Adipose tissue (tissue), 3 donors: ENCODE results near the gene MTX2. TPM values are rescaled to one million over a fixed set of nuclear protein-coding genes. Genes with fewer than 3 reads are reported as not detected.
"Not testable (repeated sequence)": the region's sequence is repeated elsewhere in the genome, so short reads cannot be mapped to it uniquely, and the experiment has no call there.

ENCODE experiments used
- H3K27ac ChIP-seq: one replicate; pipeline ENCODE4 v1.5.1; 2013; ENCODE audit warnings: low read depth, low read length
- WGBS, 3 donors: extraction: QIAGEN DNeasy Blood & Tissue Kit; methylation state at CpG; one replicate each; pipeline ENCODE4 v1.1.7; 2013; 5-methylcytosine and 5-hydroxymethylcytosine counted together
- polyA plus RNA-seq, 3 donors: library from polyadenylated mRNA; stranded (reverse); fragments of 200-250 nt; gene quantifications; one replicate each; pipeline ENCODE4 v1.2.3, GENCODE V29; 2013
- donor health status: healthy with polysubstance abuse.
- donor health status: Bipolar disorder and iron deficiency.
- donor health status: healthy.

Gene MTX2
- polyA plus RNA-seq, 3 donors: 25.4 to 27.0 (median 26.1) TPM

DNA sequence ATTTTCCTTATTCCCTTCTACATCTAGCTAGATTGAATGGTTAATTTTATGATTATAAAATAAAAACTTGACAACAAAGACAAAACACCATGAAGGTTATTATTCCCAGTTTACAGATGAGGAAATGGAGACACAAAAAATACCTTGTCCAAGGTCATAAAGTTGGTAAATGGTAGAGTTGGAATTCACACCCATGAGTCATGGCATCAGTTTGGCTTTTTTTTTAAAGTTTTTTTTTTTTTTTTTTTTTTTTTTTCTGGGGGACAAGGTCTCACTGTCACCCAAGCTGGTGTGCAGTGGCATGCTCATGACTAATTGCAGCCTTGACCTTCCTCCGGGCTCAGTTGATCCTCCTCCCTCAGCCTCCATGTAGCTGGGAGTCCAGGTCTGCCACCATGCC is 70.0 kb downstream of the MTX2 start:
- WGBS, 3 donors: 93 to 97% (median 95%) methylated on average over 1 of the region's 1 CpG
- no peak overlapping the region for H3K27ac ChIP-seq

DNA sequence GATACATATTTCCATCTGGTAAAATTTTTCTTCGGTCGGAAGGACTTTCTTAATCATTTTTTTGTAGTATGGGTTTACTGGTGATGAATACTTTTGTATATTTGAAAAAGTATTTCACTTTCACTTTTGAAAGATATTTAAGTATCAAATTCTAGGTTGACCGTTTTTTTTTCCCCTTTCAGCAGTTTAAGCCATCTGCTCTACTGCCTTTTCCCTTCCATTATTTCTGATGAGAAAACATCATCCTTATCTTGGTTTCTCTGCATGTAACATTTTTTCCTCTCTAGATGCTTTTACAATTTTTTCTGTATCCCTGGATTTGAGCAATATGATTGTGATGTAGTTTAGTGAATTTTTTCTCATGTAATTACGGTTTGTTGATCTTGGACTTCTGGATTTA is 87.0 kb downstream of the MTX2 start:
- H3K27ac ChIP-seq: no peak overlapping the region
- WGBS, 3 donors: 71 to 85% (median 73%) methylated on average over 4 of the region's 4 CpGs

DNA sequence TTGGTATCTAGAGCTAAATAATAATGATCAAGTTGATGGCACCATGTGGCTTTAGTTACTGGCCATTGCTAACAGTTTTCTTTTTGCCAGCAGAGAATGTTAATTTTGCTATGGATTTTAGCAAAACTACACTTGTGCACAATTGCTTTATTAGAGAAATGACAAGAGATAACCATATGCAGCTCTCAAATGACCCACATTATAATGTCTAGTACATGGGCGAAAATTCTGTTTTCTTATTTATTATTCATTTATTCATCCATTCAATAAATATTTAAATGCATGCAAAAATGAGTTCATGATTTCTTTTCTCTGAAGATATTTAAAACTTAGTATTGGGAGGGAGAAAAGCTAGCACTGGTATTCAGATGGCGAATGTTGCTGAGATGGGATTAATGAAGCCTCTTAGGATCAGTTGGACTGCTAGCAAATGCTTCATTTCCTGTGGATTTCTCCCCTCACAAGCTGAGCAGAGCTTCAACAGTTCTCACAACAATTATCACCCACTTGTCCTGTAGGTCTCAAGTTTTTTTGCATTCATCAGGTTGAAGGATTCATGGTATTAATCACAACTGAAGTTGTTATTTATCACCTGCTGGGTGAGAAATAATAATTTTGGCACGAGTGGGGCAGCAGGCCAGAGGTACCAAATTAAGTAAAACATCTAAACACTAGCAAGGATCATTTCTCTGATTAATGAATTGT is 95.2 kb downstream of the MTX2 start:
- no peak overlapping the region for H3K27ac ChIP-seq
- 64 to 83% (median 71%) methylated on average over 3 of the region's 3 CpGs for whole genome bisulfite sequencing, 3 donors

DNA sequence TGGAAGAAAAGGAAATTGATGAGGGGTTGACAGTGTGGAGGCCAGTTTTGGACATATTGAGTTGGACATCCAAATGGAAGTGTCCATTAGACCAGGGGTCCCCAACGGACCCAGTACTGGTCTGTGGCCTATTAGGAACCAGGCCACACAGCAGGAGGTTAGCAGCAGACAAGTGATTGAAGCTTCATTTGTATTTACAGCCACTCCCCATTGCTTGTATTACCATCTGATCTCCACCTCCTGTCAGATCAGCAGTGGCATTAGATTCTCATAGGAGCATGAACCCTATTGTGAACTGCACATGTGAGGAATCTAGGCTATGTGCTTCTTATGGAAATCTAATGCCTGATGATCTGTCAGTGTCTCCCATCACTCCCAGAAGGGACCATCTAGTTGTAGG is 99.1 kb downstream of the MTX2 start:
- 65 to 83% (median 69%) methylated on average over 1 of the region's 1 CpG for WGBS, 3 donors
- no peak overlapping the region for H3K27ac ChIP-seq

DNA sequence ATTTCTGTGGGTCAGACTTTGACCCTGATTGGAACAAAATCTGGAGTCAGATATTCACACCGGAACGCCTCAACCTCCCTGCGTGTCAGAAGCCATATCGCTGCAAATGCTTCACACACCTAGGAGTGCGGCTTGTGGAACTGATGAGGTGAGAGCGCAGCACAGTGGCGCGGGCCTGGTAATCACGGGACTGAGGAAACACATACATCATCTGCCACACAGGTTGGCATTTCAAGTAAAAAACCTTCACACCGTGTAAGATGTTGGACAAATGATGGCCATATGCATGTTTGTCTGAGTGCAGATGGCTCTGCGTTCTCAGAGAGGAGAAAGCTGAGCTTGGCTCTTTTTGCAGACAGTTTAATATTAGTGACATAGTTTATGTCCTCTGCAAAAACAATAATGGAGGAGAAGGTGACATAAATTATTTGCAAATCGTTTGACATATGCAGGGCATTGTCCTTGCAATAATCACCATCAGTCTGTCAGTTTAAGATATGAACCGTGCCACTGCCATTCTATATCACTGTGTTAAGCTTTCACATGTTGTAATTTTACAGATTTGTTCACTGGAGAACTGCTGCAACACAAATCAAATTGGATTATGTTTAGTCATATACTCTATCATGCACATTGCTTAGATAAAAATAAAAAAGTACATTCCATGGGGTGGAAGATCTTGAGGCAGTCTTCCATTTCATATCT is 101.4 kb downstream of the MTX2 start:
- 62 to 80% (median 78%) methylated on average over 13 of the region's 13 CpGs for WGBS, 3 donors
- no peak overlapping the region for H3K27ac ChIP-seq

DNA sequence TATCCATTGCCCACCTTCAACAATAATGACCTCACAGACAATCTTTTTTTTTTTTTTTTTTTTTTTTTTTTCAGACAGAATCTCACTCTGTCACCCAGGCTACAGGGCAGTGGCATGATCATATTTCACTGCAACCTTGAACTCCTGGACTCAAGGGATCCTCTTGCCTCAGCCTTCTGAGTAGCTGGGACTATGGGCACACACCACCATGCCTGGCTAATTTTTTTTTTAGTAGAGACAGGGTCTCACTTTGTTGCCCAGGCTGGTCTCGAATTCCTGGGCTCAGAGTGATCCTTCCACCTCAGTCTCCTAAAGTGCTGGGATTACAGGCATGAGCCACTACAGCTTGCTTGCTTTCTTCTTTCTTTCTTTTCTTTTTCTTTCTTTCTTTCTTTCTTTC is 103.9 kb downstream of the MTX2 start:
- WGBS, 3 donors: 65 to 86% (median 82%) methylated on average over 1 of the region's 1 CpG
- H3K27ac ChIP-seq: not testable (repeated sequence)

DNA sequence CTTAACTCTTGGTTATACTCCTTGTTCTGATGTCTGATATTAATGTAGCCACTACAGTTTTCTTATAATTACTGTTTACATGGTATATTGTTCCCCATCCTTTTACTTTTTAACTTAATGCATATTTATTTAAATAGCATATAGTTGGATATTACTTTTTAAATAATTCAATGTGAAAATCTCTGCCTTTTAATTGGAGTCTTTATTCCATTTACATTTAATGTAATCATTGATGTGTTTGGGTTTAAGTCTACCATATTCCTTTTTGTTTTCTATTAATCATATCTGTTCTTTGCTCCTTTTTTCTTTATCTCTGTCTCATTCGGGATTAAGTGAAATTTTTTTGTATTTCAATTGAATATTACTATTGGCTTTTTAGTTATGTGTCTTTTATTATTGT is 109.1 kb downstream of the MTX2 start:
- H3K27ac ChIP-seq: no peak overlapping the region
- WGBS, 3 donors: 81 to 95% (median 94%) methylated on average over 1 of the region's 1 CpG

DNA sequence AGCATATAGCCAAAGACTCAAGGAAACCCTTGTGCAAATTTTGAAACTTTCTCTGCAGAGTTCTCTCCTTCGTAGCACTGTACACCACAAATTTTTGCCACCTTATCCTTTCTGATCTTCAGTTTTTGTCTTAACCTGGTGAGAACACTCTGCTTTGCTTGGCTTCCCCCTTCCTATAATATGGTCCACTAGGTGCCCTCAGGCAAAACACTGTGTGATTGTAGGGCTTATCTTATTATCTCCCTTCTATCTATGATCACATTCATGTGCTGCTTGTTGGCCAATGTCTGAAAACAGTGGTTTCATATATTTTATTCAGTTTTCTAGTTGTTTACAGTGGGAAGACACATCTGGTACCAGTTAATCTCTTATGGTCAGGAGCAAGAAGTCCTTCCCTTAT is 111.1 kb downstream of the MTX2 start:
- no peak overlapping the region for H3K27ac ChIP-seq
- WGBS, 3 donors: 80 to 94% (median 94%) methylated on average over 1 of the region's 1 CpG

DNA sequence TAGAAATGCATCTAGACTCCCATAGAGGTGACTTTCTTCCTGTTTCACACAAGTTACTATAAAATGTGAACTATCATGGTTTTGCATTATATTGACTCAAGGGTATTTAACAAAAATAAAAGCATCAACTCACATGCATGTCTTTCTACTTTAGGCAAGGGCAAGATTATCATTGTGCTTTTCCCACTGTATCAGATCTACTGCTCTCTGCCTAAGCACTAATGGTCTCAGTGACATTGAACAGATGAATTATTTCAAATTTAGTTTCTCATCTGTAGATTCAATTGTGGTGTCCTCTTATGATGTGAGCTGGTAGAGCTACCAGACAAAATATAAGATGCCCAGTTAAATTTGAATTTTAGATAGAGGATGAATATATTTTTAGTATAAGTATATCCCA is 113.9 kb downstream of the MTX2 start:
- no peak overlapping the region for H3K27ac ChIP-seq

DNA sequence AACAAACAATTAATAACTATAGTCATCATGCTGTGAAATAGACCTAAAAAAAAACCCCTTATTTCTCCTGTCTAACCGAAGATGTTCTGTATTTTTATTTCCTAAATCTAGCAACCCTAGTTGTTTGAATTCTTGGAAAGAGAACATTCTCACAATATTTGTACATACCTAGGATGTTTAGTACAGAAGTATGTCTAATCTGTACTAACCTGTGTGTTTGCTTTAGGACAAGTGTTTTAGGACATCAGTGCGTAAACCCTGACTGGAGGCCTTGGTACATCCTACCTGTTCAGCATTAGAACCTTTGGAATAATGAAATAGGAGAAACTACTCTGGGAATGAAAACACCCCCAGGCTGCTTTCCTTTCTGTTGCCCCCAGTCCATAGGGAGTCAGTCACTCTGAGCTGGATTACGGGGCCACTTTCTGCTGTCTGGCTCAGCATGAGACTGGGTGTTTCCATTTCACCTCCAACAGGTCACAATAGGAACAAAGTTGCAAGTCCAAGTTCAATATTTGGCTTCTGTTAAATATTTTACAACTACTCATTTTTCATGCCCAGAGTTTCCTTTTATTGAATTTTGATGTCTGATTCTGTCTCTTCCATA is 114.7 kb downstream of the MTX2 start:
- no peak overlapping the region for H3K27ac ChIP-seq
- 59 to 83% (median 79%) methylated on average over 3 of the region's 3 CpGs for WGBS, 3 donors

DNA sequence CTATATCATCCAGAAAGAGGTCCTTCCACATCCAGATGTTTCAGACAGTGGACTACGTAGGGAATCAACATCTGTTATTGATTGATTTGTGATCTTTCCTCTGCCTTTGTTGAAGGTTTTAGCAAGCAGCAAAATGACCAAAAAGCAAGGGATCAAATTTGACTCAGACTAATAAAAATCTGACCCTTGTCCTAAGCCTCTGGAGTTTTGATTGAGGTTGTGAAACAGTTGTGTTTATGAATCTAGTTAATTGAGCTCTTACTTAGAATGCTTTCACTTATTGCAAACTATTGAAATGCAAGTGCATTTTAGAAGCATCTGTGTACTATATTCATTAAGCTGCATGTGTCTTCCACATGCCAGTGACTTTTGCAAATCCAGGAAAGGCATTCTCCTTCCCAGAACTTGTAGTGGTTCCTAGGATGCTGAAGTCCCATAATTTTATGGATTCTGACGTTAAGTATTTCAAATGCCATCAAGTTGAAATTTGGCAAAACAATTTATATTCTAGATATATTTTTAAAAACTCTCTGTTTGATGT is 116.0 kb downstream of the MTX2 start:
- no peak overlapping the region for H3K27ac ChIP-seq
- 70 to 84% (median 82%) methylated on average over 2 of the region's 2 CpGs for WGBS, 3 donors

DNA sequence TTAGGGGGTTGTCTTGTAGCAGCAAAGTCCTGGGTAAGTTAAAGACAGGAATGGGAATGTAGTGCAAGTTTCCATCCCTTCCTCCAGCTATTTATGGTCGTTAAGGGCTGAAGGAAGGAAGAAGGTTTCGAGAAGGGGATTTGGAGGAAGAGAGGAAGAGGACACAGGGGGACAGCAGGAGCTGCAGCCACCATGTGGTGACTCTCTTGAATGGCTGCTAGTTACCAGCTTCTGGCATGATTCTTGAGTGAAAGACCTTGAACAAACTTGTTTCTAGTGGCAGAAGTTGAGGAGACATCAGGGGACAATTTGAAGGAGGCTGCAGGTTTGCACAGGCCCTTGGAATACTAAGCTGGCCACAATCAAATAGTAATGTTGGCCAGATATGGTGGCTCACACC is 116.6 kb downstream of the MTX2 start:
- no peak overlapping the region for H3K27ac ChIP-seq
- 32 to 52% (median 46%) methylated on average over 2 of the region's 2 CpGs for WGBS, 3 donors

Other genes with a start within 250 kb of the MTX2 start
- gene EVX2, start 185.5 kb upstream of the MTX2 start, polyA plus RNA-seq: not detected
- under 1 TPM in 1 of 3 donors, not detected in 2; 0.51 TPM for gene HOXD13, start 176.7 kb upstream of the MTX2 start, polyA plus RNA-seq
- gene HOXD12, start 169.6 kb upstream of the MTX2 start, polyA plus RNA-seq: not detected
- gene HOXD11, start 162.2 kb upstream of the MTX2 start, polyA plus RNA-seq: under 1 TPM in 2 of 3 donors, not detected in 1; 0.05 to 0.59 TPM
- under 1 TPM; 0.02 to 0.76 (median 0.45) TPM for gene HOXD10, start 152.7 kb upstream of the MTX2 start, polyA plus RNA-seq
- 1 to 10 TPM in 2 of 3 donors, under 1 TPM in 1; 0.36 to 5.3 (median 3.0) TPM for gene HOXD9, start 146.7 kb upstream of the MTX2 start, polyA plus RNA-seq
- gene HOXD8, start 139.7 kb upstream of the MTX2 start, polyA plus RNA-seq: 1 to 10 TPM in 2 of 3 donors, under 1 TPM in 1; 0.84 to 8.8 (median 6.3) TPM
- gene HOXD4, start 117.9 kb upstream of the MTX2 start, polyA plus RNA-seq: 1 to 10 TPM in 2 of 3 donors, under 1 TPM in 1; 0.79 to 3.8 (median 2.5) TPM
- gene HOXD3, start 112.1 kb upstream of the MTX2 start, polyA plus RNA-seq: 1 to 10 TPM in 2 of 3 donors, under 1 TPM in 1; 0.22 to 3.3 (median 2.0) TPM
- under 1 TPM; 0.14 to 0.83 (median 0.45) TPM for gene HOXD1, start 80.8 kb upstream of the MTX2 start, polyA plus RNA-seq